KOPT-K1 (cell line): ENCODE results near the gene CDC25A.

Source experiments
- H3K27ac ChIP-seq: fragments of 200-600 bp; sonication (generic); 2 replicates; pipeline ENCODE4 v1.5.1; 2016; ENCODE audit warnings: antibody characterized with exemption, mild to moderate bottlenecking, low read depth, low read length; ENCODE audit not compliant: poor library complexity, severe bottlenecking
- H3K36me3 ChIP-seq: fragments of 200-600 bp; sonication (generic); 2 replicates; pipeline ENCODE4 v1.5.1; 2017; ENCODE audit warnings: antibody characterized with exemption, mild to moderate bottlenecking, low read length, moderate library complexity; ENCODE audit not compliant: insufficient read depth
- H3K9me3 ChIP-seq: fragments of 200-600 bp; sonication (generic); 2 replicates; pipeline ENCODE4 v1.5.1; 2017; ENCODE audit warnings: antibody characterized with exemption, low read length, mild to moderate bottlenecking; ENCODE audit not compliant: insufficient read depth, poor library complexity, severe bottlenecking

CDC25A gene

DNA sequence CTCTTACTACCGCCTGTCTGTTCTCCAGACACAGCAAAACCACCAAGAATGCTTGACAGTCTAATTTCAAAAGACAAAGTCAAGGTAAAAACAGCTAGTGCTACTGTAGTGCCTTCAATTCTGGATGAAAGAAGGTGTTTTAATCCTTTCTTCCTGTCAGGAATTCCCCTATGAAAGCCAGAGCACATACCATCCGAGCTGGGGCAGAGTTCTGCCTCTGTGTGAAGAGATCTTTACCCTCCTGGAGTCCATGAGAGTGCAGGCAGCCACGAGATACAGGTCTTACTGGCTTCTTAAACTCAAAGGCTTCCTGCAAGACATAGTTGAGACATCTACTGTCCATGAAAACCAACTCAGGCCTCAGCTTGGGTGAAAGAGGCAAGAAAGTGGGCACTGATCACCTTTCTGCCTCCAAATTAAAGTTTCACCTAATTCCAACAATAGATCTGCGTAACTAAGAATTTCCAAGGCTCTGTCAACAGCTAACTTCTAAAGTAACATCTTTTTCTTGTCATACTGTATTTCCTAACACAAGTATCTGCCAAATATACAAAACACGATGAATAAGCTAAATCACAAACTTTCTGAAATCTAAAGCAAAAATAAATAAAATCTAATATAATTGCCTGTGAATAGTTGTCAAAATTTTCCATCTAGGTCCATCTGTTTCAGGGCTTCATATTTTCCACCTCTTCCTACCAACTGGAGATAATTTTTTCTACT, 7.5 kb downstream of the CDC25A start:
- no peak overlapping the region for H3K27ac ChIP-seq
- peaks cover 99% of the 10 kb centered on the region for H3K36me3 ChIP-seq
- no peaks in the 10 kb centered on the region for H3K9me3 ChIP-seq

DNA sequence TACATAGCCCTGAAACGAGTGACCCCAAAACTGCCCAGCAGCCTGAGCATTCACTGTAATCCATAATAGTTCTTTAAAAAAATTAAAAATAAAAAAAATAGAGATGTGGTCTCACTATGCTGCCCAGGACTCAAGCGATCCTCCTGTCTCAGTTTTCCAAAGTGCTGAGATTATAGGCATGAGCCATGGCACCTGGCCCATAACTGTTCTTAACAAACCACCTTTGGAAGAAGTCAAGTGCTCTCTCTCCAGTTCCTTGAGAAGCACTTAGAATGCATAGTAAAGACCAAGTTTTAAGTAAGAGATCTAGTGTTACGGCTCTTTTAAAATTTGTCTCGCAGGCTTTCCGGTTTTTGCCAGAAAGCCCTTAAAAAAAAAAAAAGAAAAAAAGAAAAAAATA, 8.2 kb downstream of the CDC25A start:
- Histone ChIP-seq H3K36me3 (peaks cover 99% of the 10 kb centered on the region), H3K27ac (no peak overlapping the region), H3K9me3 (no peaks in the 10 kb centered on the region)

DNA sequence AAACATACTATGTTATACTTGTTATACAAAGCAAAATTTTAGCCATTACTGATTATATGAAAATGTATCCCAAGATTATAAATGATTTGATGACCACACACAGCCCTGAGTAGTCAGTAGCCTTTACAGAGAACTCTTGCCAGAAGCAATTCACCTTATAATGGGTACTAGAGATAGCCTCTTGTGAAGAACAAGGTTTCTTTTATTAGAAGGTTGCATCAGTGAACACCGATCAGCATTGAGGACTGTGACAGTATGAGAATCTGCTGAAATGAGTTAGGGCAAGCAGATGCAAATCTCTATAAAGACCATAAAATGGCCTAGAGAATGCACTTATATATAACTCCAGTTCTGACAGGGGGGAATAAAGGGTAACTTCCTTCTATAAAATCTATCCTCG, 10.1 kb downstream of the CDC25A start:
- H3K36me3 ChIP-seq = peaks cover 99% of the 10 kb centered on the region
- H3K9me3 ChIP-seq = no peaks in the 10 kb centered on the region
- no peak overlapping the region for H3K27ac ChIP-seq

DNA sequence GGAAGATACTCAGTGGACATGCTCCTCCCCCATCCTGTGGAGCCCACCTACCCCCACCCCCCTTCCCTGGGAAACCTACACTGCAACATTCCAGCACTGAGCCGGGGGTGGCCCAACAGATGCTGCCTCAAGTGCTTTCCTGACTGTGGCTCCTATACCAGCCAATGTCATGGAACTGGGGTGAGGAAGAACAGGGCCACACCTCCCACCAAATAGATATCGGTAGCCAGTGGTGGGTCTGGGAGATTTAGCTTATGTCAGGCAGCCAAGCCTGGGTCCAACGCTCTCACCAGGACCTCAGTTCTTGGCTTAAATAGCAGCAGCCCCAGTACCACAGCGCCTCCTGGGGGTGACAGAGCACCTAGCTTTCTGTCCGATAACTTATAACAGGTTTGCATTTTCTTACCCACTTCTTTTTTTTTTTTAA, 30.3 kb downstream of the CDC25A start:
- Histone ChIP-seq H3K9me3 (no peaks in the 10 kb centered on the region), H3K27ac (no peak overlapping the region), H3K36me3 (peaks cover 67% of the 10 kb centered on the region)

DNA sequence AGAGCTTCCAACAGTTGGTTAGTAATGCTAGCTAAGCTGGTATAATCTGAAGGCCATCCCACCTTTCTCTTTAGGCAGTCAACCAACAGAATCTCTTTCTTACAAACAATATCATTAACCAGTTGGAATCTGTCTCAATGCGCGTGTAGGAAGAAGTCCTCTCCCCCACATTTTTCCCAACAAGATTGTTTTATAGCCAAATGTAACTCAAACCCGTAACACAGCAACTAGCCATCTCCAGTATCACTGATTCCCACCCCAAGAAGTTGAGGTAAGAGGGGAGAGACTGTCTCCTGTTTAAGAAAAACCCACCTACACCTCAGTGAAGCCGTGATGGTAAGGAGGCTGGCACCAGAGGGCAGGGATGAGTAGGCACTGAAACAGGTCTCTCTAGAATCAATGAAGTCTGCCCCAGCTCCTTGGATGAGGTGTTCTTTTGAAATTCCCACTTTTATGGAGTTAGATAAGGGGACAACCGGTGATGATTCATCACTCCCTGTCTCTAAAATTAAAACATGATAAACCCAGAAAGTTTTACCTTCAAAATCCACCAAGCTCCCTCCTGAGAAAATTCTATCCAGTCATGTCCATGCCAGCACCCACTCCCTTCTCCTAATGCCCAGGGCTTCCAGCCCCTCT, 30.9 kb downstream of the CDC25A start:
- H3K9me3 ChIP-seq = no peaks in the 10 kb centered on the region
- H3K36me3 ChIP-seq = peaks cover 60% of the 10 kb centered on the region
- no peak overlapping the region for H3K27ac ChIP-seq

DNA sequence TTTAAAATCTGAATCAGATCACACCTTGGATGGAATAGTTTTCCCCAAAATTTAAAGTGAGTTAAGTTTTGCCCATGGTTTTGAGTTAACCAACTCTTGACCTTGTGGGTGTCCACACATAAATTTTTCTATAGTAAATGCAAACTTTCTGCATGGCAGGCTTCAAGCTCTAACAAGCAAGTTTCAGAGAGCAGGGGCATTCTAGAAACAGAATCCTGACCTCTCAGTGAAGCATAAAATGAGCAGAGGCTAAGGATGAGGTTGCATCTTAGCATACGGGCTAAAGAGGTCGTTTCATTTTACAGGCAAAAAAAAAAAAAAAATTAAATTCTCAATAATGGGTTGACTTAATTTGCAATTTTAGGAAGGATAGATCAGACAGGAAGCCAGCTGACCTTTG, 32.1 kb downstream of the CDC25A start:
- Histone ChIP-seq H3K27ac (no peak overlapping the region), H3K9me3 (no peaks in the 10 kb centered on the region), H3K36me3 (peaks cover 49% of the 10 kb centered on the region)

DNA sequence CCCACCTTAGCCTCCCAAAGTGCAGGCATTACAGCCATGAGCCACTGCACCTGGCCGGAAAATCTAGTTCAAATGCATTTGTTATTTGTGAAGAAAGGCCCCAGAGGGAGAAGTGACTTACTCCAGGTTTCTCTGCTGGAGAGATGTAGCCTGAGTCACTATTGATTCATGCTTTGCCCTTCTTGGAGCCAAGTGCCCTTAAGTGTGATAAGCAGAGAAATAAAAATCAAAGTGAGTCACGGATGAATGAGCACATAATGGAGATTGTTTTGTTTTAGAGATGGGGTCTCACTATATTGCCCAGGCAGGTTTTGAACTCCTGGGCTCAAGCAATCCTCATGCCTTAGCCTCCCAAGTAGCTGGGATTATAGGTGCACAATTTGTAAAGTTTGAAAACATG, 33.1 kb downstream of the CDC25A start:
- no peak overlapping the region for H3K27ac ChIP-seq
- no peaks in the 10 kb centered on the region for H3K9me3 ChIP-seq
- H3K36me3 ChIP-seq = peaks cover 38% of the 10 kb centered on the region

DNA sequence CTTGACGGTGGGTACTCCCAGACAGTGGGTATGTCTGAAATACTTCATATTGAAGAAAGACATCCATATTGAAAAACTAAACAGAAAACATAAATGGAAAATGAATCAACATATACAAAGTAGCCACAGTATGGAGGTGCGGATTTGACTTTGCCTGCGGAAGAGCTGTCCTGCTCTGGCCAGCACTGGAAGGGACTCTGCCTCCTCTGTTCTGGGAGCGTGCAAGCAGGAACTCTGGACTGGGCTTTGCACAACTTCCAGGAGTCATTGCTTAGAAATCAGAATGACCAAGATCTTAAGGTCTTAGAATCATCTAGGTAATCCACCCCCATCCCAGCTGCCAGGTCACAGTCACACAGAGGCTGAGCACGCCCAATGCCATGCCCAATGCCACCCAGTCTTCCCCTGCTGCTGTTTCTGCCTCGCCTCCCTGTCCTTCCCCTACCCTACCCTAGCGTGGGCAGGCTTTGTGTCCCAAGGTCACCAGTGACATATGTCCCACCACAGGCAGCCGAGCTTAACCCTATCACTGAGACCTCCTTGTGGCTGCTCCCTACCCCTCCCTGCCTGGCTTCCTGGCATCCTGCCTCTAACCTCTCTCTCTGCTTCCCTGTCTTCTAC, 36.3 kb downstream of the CDC25A start:
- Histone ChIP-seq H3K27ac (no peak overlapping the region), H3K36me3 (peaks cover 6% of the 10 kb centered on the region)

DNA sequence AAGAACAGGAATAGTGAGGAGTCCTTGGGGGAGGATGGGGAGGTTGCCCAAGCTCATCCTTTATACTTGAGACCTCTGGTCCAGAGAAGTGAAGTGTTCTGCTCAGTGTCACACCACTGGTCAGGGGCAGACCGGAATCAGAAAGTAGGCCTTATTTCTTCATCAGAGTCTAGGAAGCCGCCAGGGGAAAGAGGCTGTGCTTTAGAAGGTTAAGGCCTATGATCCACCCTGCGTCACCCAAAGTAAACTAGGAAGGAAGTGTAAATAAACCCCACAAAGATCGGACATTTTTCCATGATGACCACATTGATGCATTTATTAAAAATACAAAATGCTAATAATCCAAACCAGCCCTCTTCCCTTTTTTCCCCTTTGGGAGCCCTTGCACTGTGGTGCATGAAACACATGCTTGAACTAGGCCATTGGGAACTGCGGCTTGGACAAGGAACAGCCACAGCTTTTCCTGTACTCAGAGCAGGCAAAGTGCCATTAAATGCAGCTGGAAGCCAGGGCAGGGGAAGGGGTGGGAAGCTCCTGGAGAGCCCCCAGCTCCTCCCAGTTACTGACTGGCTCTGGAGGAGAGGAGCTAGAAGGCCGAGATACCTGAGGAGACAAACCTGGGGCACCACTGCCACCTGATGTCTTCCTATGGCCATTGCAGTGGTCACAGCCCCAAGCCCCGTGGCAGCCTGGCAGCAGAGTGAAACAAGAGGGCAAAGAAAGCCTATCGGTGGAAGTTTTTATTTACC, 37.0 kb downstream of the CDC25A start:
- Histone ChIP-seq H3K9me3 (no peaks in the 10 kb centered on the region), H3K27ac (no peak overlapping the region), H3K36me3 (no peaks in the 10 kb centered on the region; the same call in none of the 2 replicates)

More for the DNA sequence above, 36.3 kb downstream of the CDC25A start:
- no peaks in the 10 kb centered on the region for H3K9me3 ChIP-seq

DNA sequence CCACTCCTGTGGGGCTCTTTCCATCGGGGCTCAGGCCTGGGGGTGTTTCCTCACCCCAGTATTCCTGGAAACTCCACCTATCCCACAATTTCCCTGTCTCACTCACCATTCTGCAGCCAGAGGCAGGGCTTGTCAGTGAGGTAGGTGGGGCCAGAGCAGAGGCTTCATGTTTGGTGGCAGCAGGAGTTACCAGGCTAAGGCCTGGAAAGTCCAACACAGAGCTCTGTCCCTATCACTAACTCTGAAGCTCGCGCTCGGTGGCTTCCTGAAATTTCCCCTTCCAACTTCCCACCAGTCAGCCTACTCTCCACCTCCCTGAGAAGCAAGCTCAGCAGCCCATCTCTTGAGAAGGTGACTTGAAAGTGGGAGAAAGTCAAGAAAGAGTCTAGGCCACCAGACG, 44.2 kb downstream of the CDC25A start:
- H3K27ac ChIP-seq = no peak overlapping the region
- H3K36me3 ChIP-seq = no peaks in the 10 kb centered on the region

DNA sequence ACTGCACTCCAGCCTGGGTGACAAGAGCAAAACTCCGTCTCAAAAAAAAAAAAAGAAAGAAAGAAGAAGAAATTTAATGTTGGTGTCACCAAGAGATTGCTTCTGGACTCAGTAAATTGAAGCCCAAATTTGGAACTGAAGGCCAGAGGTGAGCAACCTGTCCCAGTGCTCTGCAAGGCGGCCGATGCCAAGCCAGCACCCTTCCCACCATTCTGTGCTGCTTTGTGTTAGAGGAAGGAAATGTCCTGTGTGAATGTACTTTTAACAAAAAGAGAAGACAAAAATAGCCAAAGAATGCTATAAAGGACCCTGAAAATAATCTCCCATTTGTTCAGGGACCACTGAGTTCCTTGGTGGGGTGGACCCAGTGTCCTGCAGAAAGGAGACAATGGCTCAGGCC, 44.6 kb downstream of the CDC25A start:
- H3K36me3 ChIP-seq = no peaks in the 10 kb centered on the region
- no peak overlapping the region for H3K27ac ChIP-seq
- H3K9me3 ChIP-seq = no peaks in the 10 kb centered on the region

More for the DNA sequence above, 44.2 kb downstream of the CDC25A start:
- H3K9me3 ChIP-seq = no peaks in the 10 kb centered on the region

DNA sequence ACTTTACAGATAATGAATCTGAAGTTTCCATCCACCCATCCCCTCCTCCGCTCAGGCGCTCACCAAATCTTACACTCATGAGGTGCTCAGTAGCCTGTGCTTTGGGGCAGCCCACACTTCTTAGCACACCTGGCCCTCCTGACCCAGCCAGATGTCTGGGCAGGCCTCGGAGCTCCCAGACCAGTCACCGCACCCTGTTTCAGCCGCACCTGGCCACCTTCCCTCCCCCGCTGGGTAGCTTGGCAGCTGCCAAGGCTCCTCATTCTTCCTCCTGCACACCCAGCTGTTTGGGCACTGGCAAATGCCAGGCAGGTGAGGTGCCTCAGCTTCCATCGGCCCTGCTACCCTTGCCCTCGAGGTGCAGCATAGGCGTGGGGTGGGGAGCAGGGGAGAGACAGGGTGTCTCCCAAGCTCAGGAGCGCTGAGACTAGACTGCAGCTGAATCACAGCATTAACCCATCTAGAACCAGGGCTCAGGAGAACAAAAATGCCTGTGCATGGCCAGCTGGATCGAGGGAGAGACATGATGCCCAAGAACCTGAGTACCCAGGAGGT, 45.8 kb downstream of the CDC25A start:
- no peaks in the 10 kb centered on the region for H3K9me3 ChIP-seq
- H3K27ac ChIP-seq = no peak overlapping the region
- H3K36me3 ChIP-seq = no peaks in the 10 kb centered on the region

DNA sequence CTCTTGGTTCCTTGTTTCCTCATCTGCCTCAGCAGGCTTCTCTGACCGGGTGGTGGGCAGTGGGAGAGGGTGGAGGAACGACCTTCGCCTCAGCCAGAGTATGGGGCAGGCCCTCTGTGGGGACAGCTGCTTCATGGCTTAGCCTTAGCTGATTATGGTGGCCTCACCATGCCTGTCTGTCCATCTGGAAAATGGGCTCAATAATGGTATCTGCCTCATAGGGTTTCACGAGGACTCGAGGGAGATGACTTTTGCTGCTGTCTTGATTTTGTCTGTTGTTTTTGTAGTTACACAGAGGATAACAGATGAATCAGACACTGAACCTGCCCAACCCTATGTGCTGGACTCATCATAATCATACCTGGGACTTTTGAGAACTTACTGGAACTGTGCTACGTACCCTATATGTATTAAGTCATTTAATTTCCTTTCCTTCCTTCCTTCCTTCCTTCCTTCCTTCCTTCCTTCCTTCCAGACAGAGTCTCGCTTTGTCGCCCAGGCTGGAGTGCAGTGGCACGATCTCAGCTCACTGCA, 46.5 kb downstream of the CDC25A start:
- Histone ChIP-seq H3K9me3 (no peaks in the 10 kb centered on the region), H3K36me3 (no peaks in the 10 kb centered on the region), H3K27ac (no peak overlapping the region)

DNA sequence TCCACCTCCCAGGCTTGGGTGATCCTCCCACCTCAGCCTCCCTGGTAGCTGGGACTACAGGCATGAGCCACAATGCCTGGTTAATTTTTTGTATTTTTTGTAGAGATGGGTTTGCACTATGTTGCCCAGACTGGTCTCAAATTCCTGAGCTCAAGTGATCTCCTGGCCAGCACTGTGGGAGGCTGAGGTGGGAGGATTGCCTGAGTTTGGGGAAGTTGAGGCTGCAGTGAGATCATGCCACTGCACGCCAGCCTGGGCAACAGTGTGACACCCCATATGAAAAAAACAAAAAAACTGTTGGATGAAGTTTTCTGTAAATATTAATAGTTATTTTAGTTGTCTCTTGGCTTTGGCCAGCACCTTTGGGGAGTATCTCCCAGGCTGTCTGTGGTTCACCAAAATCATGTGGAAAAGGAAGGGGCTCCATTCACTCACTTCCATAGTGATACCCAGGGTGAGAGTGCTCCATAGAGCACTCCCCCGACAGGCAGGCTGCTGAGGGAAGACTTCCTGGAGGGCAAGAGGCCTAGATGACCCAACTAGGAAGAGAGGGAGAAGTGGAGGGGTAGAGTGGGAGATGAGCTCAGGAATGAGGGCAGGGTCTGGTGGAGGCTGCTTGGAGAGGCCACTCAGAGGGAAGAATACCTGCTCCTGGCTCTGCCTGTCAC, 47.1 kb downstream of the CDC25A start:
- H3K9me3 ChIP-seq = no peaks in the 10 kb centered on the region
- no peaks in the 10 kb centered on the region for H3K36me3 ChIP-seq
- no peak overlapping the region for H3K27ac ChIP-seq
